Gastroesophageal sphincter (tissue), 3 donors: ENCODE measurements around the gene ZNF771.

Experiments
- POLR2AphosphoS5 ChIP-seq: sonication (generic); formaldehyde crosslinking; IDR thresholded peaks from one replicate; pipeline ENCODE4 v1.6.1; 2017; ENCODE audit warnings: antibody characterized with exemption
- TF ChIP-seq, protein P1 (sequence below), 4 experiments: fragments of 200-600 bp in 2 of 4; fragments of 450-650 bp in 2 of 4; sonication (generic) in 1 of 4; IDR thresholded peaks; one replicate each; pipeline ENCODE4 v1.5.1; 2017 to 2019; ENCODE audit warnings: antibody characterized with exemption in 4 of 4, mild to moderate bottlenecking in 2 of 4, moderate library complexity in 2 of 4

DNA sequence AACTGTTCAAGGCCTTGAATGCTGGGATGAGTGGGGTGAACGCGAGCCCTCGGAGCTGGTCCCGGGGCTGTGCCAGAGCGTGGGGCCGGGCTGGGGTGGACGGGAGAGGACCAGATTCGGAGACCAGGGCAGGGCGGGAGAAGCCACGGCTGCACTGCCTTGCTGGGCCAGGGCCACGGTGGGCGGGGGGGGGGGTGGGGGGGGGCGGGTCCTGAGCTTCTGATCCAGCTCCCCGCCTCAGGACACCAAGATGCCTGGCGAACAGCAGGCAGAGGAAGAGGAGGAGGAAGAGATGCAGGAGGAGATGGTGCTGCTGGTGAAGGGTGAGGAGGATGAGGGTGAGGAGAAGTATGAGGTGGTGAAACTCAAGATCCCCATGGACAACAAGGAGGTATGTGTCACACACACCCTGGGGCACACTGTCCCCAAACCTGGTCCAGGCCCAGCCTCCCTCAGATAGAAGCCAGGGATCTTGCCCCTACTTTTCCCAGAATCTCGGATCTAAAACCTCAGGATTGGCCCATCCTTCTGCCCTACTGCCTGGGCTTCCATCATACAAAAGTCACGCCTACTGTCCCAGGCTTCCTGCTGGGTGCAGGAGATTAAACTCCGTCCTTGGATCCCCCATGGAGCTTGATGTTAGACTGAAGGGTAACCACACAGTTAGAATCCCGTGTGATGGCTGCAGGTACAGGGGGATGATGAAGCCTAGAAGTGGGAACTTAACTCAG is 563 bp downstream of the ZNF771 start:
- TF ChIP-seq, protein P1, sequence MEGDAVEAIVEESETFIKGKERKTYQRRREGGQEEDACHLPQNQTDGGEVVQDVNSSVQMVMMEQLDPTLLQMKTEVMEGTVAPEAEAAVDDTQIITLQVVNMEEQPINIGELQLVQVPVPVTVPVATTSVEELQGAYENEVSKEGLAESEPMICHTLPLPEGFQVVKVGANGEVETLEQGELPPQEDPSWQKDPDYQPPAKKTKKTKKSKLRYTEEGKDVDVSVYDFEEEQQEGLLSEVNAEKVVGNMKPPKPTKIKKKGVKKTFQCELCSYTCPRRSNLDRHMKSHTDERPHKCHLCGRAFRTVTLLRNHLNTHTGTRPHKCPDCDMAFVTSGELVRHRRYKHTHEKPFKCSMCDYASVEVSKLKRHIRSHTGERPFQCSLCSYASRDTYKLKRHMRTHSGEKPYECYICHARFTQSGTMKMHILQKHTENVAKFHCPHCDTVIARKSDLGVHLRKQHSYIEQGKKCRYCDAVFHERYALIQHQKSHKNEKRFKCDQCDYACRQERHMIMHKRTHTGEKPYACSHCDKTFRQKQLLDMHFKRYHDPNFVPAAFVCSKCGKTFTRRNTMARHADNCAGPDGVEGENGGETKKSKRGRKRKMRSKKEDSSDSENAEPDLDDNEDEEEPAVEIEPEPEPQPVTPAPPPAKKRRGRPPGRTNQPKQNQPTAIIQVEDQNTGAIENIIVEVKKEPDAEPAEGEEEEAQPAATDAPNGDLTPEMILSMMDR (IDR thresholded peaks at IDR 0.05), result no peak
- TF ChIP-seq POLR2AphosphoS5, result no peak
